PFSK-1 (cell line): ENCODE data around the gene SPIB.

Experiments used
- FOXP2 ChIP-seq: optimal IDR thresholded peaks from 2 replicates; pipeline ENCODE3; 2011; ENCODE audit warnings: borderline replicate concordance, control low read depth, inconsistent platforms; ENCODE audit not compliant: insufficient read depth; ENCODE audit errors: extremely low read length, extremely low read depth
- SIN3A ChIP-seq: IDR thresholded peaks from 2 replicates; pipeline ENCODE4 v1.6.1; 2012; ENCODE audit warnings: mild to moderate bottlenecking, low read length, moderate library complexity, borderline replicate concordance; ENCODE audit not compliant: insufficient read depth

- TF ChIP-seq FOXP2 (no peak), SIN3A (no peak)
Observed at GRCh38 chr19:50413096-50413495, 5.6 kb upstream of the SPIB start.
